Measurements from ENCODE around the gene NUPR2. TPM values are rescaled to one million over a fixed set of nuclear protein-coding genes. Genes with fewer than 3 reads are reported as not detected.
A peak's percentile ranks its signal among the peaks of the same experiment; 100 is the strongest.
"Not testable (repeated sequence)": the region's sequence is repeated elsewhere in the genome, so short reads cannot be mapped to it uniquely, and the experiment has no call there.

Gene NUPR2
- total and polyA plus RNA-seq, 10 donors: not detected

DNA sequence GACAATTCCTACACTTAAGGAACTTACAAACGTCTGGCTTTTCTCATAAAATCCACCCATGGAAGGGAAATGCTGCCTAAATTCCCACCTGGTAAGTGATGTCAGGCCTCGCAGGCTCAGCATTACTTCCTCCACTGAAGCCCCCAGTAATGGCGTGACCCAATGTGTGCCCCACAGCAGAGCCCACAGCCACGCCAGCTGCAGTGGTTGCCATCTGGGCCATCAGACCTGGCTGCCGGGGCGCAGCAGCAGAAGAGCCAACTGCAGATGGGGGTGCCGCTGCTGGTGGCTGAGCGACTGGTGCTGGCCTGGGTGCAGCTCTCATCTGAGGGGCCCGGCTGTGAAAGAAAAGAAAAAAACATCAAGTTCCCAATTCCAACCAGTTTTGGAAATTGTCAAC lies 12.1 kb downstream of the NUPR2 start:
- 83 to 94% (median 89%) methylated on average over 8 to 9 of the region's 9 CpGs for WGBS, 5 donors
- H3K27me3 ChIP-seq (replicated peaks in 1 of 7); H3K27ac ChIP-seq; H3K9me3 ChIP-seq; H3K4me3 ChIP-seq: not testable (repeated sequence)
- TF ChIP-seq POLR2AphosphoS5 (IDR thresholded peaks at IDR 0.05): peak in 1 of 3 donors; percentile 21
- intact Hi-C loops (cut with DNase I; ENCODE audit: low total_unique reads): loop anchor here (10.0 kb wide), 1 partner anchor 49 kb away; the partner anchor contains the start of genes CCT6A and PSPH
- Histone ChIP-seq H3K36me3 (peaks cover 0 to 59% (median 53%) of the 10 kb centered on the region in 6 donors), H3K4me1 (peaks cover 12 to 41% (median 33%) of the 10 kb centered on the region in 6 donors)
- peak; percentile 64 for DNase-seq

DNA sequence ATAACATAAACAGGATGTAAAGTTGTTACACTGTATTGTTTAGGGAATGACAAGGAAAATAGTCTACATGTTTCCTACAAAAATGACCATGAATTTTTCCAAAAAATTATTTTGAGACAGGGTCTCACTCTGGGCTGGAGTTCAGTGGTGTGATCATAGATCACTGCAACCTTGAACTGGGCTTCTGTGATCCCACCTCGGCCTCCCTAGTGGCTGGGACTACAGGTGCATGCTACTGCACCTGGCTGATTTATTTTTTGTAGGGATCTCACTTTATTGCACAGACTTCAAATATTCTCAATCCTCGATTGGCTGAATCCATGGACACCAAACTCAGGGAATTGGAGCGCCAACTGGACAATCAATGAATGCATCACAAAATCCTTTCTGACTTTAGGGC lies 16.6 kb downstream of the NUPR2 start:
- no peaks in the 10 kb centered on the region for H3K9me3 ChIP-seq
- H3K4me3 ChIP-seq: no peak overlapping the region
- H3K27ac ChIP-seq: no peak overlapping the region
- intact Hi-C loops (cut with DNase I; ENCODE audit: low total_unique reads): loop anchor here (10.0 kb wide), 1 partner anchor 45 kb away; the partner anchor contains the start of genes CCT6A and PSPH
- H3K36me3 ChIP-seq: peaks cover 0 to 87% (median 62%) of the 10 kb centered on the region in 6 donors
- TF ChIP-seq, protein P1, sequence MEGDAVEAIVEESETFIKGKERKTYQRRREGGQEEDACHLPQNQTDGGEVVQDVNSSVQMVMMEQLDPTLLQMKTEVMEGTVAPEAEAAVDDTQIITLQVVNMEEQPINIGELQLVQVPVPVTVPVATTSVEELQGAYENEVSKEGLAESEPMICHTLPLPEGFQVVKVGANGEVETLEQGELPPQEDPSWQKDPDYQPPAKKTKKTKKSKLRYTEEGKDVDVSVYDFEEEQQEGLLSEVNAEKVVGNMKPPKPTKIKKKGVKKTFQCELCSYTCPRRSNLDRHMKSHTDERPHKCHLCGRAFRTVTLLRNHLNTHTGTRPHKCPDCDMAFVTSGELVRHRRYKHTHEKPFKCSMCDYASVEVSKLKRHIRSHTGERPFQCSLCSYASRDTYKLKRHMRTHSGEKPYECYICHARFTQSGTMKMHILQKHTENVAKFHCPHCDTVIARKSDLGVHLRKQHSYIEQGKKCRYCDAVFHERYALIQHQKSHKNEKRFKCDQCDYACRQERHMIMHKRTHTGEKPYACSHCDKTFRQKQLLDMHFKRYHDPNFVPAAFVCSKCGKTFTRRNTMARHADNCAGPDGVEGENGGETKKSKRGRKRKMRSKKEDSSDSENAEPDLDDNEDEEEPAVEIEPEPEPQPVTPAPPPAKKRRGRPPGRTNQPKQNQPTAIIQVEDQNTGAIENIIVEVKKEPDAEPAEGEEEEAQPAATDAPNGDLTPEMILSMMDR (IDR thresholded peaks at IDR 0.05 in 8 of 11, conservative IDR thresholded peaks at IDR 0.05 in 3 of 11): no peak
- TF ChIP-seq POLR2A (IDR thresholded peaks at IDR 0.05): no peak
- no peak for TF ChIP-seq POLR2AphosphoS5 (IDR thresholded peaks at IDR 0.05)
- WGBS, 5 donors: 90 to 99% (median 96%) methylated on average over 3 of the region's 3 CpGs
- no peaks in the 10 kb centered on the region for H3K27me3 ChIP-seq (replicated peaks in 1 of 7)
- peak; percentile 57 for DNase-seq
- H3K4me1 ChIP-seq: peaks cover 2 to 17% (median 12%) of the 10 kb centered on the region in 6 donors

DNA sequence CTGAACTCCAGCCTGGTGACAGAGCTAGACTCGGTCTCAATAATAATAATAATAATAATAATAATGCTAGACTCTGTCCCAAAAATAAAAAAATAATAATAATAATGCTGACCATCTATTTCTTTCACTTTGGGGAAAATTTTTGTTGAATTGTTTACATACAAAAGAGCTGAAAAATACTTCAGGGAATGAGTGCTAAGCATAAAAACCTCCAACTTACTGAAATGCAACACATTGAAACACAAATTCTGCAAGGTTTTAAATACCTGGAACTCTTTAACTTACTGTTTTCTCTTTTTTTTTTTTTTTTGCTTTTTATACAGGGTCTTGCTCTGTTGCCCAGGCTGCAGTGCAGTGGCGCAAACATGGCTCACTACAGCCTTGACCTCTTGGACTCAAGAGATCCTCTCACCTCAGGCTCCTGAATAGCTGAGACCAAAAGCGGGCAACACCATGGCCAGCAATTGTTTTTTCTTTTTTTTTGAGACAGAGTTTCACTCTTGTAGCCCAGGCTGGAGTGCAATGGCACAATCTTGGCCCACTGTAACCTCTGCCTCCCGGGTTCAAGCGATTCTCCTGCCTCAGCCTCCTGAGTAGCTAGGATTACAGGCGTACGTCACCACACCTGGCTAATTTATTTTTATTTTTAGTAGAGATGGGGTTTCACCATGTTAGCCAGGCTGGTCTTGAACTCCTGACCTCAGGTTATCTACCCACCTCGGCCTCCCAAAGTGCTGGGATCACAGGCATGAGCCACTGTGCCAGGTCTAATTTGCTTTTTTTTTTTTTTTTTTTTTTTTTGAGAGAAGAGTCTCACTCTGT lies 17.8 kb downstream of the NUPR2 start:
- TF ChIP-seq POLR2AphosphoS5 (IDR thresholded peaks at IDR 0.05): peak in 2 of 3 donors; percentile 5 to 23
- H3K9me3 ChIP-seq; H3K27ac ChIP-seq; intact Hi-C loops (cut with DNase I; ENCODE audit: low total_unique reads); H3K27me3 ChIP-seq (replicated peaks in 1 of 7); H3K4me1 ChIP-seq; H3K4me3 ChIP-seq: not testable (repeated sequence)
- H3K36me3 ChIP-seq: peaks cover 0 to 75% (median 51%) of the 10 kb centered on the region in 6 donors
- WGBS, 5 donors: 92 to 96% (median 95%) methylated on average over 8 of the region's 8 CpGs
- peak; percentile 24 for DNase-seq

DNA sequence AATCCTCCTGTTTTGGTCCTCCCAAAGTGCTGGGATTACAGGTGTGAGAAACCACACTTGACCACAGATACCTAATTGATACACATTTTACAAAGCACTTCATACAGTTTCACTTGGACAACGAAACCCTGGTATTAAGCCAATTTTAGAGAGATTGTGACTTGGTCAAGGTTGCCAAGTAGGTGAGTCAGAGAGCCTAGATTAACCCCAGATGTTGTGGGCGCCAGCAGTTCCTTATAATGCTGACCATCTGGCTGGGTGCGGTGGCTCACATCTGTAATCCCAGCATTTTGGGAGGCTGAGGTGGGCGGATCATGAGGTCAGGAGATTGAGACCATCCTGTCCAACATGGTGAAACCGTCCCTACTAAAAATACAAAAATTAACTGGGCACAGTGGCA lies 18.5 kb downstream of the NUPR2 start:
- peaks cover 0 to 9% (median 7%) of the 10 kb centered on the region in 6 donors for H3K4me1 ChIP-seq
- TF ChIP-seq POLR2AphosphoS5 (IDR thresholded peaks at IDR 0.05) (no peak), POLR2A (IDR thresholded peaks at IDR 0.05) (no peak)
- TF ChIP-seq, protein P1 (IDR thresholded peaks at IDR 0.05 in 8 of 11, conservative IDR thresholded peaks at IDR 0.05 in 3 of 11): no peak
- intact Hi-C loops (cut with DNase I; ENCODE audit: low total_unique reads): no loop called here
- no peaks in the 10 kb centered on the region for H3K9me3 ChIP-seq
- H3K36me3 ChIP-seq: peaks cover 0 to 68% (median 44%) of the 10 kb centered on the region in 6 donors
- 72 to 83% (median 80%) methylated on average over 5 of the region's 5 CpGs for WGBS, 5 donors
- DNase-seq: peak; percentile 37
- no peak overlapping the region for H3K27ac ChIP-seq
- no peak overlapping the region for H3K4me3 ChIP-seq
- H3K27me3 ChIP-seq (replicated peaks in 1 of 7): no peaks in the 10 kb centered on the region
